Measurements from ENCODE around the gene HDAC4.

Gene HDAC4

DNA sequence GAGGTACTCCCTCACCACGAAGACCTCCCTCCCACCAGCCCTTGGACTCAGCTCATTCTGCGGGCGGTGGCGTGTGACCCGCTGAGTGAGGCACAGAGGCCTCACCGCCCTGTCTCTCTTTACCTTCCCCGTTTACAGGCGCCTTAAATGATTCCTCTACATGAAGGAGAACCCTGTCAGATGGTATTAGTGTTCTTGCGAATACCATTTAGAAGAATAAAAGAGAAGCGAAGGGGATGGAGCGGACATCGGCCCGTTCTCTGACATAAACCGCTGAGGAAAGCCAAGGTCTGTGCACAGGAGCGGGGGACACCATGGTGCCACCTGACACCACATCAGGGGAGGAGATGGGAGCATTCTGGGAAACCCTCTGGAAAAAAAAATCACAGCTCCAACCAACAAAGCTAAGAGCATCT, 179.8 kb downstream of the HDAC4 start:
- DNase-seq (ENCODE audit: low read depth): no peak
- TF ChIP-seq, protein P1, sequence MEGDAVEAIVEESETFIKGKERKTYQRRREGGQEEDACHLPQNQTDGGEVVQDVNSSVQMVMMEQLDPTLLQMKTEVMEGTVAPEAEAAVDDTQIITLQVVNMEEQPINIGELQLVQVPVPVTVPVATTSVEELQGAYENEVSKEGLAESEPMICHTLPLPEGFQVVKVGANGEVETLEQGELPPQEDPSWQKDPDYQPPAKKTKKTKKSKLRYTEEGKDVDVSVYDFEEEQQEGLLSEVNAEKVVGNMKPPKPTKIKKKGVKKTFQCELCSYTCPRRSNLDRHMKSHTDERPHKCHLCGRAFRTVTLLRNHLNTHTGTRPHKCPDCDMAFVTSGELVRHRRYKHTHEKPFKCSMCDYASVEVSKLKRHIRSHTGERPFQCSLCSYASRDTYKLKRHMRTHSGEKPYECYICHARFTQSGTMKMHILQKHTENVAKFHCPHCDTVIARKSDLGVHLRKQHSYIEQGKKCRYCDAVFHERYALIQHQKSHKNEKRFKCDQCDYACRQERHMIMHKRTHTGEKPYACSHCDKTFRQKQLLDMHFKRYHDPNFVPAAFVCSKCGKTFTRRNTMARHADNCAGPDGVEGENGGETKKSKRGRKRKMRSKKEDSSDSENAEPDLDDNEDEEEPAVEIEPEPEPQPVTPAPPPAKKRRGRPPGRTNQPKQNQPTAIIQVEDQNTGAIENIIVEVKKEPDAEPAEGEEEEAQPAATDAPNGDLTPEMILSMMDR (conservative IDR thresholded peaks at IDR 0.05; ENCODE audit: control insufficient read depth, insufficient read depth, low read depth, low read length): no peak
- H3K4me3 ChIP-seq (ENCODE audit: control insufficient read depth, low read depth, low read length): no peak overlapping the region

DNA sequence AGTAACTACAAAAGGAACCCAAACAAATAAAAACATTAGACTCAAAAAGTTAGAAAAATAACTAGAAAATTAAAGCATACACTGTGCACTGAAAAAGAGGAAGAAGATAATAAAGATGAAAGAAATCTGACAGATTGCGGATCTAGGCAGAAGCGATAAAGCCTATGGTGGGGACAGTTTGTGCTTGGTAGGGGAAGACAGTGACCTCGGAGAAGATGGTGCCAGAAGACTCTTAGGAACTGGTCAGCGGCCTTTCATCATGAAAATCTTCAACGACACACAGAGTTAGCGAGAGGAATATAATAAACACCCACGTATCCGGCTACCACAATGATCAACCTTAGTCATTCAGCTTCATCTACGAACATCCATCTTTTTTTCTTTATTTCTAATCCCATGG, 180.5 kb downstream of the HDAC4 start:
- TF ChIP-seq, protein P1 (conservative IDR thresholded peaks at IDR 0.05; ENCODE audit: control insufficient read depth, insufficient read depth, low read depth, low read length): no peak
- DNase-seq (ENCODE audit: low read depth): no peak
- H3K4me3 ChIP-seq (ENCODE audit: control insufficient read depth, low read depth, low read length): no peak overlapping the region

DNA sequence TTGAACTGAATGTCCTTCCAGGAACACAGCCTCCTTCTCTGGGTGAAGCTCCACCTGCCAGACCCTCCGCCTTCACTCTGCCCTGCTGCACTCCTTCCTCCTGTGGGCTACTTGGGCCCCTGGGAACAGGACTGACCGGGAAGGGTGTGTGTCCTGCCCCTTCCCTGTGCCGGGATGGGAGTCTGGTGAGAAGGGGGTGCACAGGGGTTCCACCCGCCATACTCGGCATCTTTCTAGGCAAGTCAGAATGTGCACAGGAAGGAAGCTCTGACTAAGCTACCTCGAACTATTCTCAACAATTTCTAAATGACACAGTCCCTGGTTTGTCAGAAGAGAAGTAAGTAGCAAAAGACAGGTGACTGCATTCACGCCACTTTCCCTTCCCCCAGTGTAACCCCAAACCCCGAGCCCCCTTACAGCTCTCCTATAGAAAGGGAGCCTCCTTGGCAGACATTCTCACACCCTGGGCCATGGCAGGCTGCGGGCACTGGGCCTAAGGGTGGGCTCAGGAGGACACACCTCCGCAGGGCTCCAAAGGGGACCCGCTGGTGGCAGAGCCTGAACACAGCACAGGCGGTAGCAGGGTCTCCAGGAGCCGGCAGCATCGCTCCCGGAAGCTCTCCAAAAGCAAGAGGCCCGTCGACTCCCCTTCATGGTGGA, 184.1 kb downstream of the HDAC4 start:
- H3K4me3 ChIP-seq (ENCODE audit: control insufficient read depth, low read depth, low read length): no peak overlapping the region
- TF ChIP-seq, protein P1 (conservative IDR thresholded peaks at IDR 0.05; ENCODE audit: control insufficient read depth, insufficient read depth, low read depth, low read length): no peak
- DNase-seq (ENCODE audit: low read depth): no peak

DNA sequence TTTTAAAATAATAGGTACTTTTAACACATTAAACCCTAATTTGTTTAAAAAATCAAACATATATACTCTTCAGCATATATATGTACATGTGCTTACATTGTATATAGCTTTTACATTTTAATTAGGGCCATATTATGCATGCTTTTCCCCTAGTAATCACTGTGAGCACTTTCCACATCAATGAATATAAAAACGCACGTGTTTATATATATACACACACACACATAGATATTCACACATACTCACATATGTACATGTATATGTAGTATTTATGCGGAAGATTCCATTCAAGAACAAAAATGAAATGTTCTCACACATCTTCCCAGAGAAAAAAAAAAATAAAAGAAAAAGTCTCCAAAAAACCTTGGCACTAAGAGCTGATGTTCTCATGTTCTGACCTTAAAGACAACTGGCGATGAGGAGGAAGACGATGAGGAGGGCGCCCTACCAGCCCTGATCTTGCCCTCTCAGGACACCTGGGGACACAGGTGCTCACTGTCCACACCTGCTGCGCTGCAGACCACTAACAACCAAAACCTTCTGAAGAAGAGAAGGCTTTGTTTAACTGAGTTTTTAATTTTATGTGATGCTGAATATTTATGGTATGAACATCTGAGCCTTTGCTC, 184.7 kb downstream of the HDAC4 start:
- no peak for DNase-seq (ENCODE audit: low read depth)
- TF ChIP-seq, protein P1 (conservative IDR thresholded peaks at IDR 0.05; ENCODE audit: control insufficient read depth, insufficient read depth, low read depth, low read length): no peak
- no peak overlapping the region for H3K4me3 ChIP-seq (ENCODE audit: control insufficient read depth, low read depth, low read length)

DNA sequence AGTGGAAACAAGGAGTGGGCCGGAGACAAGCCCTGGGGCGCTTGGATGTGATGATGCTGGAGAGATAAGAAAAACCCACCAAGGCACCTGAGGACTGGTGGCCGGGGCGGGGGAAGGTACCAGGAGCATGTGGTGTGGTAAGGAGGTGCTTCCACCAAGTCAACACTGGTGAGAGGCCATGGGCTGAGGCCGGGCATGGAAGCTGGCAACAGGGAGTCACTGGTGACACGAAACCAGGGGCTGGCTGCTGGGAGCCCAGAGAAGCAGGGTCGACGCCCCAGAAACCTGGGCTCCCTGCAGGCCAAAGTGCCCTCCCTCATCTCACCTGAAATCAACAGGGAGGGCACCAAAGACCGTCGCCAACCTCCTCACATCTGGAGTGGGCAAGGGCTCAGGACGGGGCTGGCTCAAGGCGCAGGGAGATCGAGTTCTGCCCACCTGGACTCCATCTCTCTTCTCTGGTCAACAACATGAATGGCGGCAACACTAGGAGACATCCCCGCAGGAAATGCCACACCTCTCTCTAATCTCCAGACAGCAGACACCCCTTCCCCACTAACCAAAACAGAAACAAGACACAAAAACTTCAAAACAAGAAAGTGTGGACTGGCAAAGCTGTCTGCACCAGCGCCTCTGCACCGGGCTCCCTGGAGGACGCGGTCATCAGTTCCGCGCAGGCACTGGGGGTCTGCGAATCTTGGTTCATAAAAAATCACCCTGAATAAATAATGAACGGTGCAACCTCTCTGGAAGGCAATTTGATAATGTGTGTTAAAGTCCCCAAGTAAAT, 185.5 kb downstream of the HDAC4 start:
- no peak overlapping the region for H3K4me3 ChIP-seq (ENCODE audit: control insufficient read depth, low read depth, low read length)
- TF ChIP-seq, protein P1 (conservative IDR thresholded peaks at IDR 0.05; ENCODE audit: control insufficient read depth, insufficient read depth, low read depth, low read length): no peak
- no peak for DNase-seq (ENCODE audit: low read depth)

DNA sequence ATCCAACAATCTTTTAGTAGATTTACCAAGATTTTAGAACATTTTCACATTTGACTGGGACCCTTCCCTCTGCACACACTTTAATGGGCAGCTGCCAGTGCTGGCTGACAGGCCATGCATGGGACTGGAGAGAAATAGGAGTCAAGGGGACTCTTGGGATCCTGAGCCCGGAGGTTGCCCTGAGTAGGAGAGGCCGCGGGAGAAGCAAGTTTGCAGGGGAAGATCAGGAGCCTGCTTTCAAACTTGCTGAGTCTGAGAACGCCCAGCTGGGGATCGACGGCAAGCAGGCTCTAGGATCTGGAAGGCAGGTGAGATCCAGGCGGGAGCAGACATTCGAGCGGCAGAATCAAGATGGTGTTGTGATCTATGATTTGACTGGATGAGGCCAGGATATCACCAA, 186.1 kb downstream of the HDAC4 start:
- no peak overlapping the region for H3K4me3 ChIP-seq (ENCODE audit: control insufficient read depth, low read depth, low read length)
- TF ChIP-seq, protein P1 (conservative IDR thresholded peaks at IDR 0.05; ENCODE audit: control insufficient read depth, insufficient read depth, low read depth, low read length): no peak
- DNase-seq (ENCODE audit: low read depth): no peak

Measured in fibroblast of mammary gland (primary cell).